Measurements from ENCODE around the gene LRCOL1. TPM values are rescaled to one million over a fixed set of nuclear protein-coding genes. Genes with fewer than 3 reads are reported as not detected.
A peak's percentile ranks its signal among the peaks of the same experiment; 100 is the strongest.

LRCOL1 gene
- total and polyA plus RNA-seq, 3 experiments from 2014 or later: not detected

DNA sequence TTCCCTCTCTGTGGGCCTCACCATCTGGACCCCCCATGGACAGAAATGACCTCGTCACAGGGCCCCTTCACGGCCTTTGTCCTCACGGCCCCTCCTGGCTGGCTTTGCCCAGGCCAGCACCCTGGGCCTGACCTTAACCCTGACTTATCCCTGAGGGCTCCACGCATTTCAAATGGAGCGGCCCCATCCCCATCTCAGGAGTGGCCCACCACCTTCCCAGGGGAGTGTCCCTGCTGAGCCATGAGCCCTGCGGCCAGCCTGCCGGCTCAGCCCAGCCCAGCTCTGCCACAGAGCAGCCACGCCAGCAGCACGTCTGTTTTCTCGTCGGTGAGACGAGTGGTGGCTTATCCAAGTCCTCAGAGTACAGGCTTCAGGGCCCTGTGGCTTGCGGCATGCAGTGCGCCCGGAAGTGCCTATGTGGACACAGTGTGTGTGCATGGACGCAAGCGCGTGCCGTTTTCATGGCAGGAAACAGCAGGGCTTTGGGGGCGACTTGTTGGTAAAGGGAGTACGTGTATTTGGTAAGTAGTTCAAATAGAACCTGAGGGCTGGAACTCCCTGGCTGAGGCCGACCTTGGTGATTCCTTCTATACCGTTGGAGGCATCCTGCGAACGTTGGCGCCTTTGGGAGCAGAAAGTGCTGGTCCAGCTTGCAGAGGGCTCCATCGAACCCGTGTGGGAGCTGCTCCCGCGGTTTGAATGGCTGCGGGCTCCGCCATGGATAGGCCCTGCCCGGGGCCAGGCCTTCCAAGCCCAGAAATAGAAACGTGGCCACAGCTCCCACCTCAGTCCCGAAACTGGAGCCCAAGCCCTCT is 52.1 kb downstream of the LRCOL1 start:
- peaks cover 0 to 15% (median 6%) of the 10 kb centered on the region in 3 donors for H3K36me3 Mint-ChIP-seq
- no peak for DNase-seq
- Histone ChIP-seq H3K4me3 (ENCODE audit: low read length) (no peak overlapping the region), H3K4me1 (ENCODE audit: insufficient read depth, low read length) (peaks cover 26% of the 10 kb centered on the region), H3K36me3 (ENCODE audit: insufficient read depth, low read length) (no peaks in the 10 kb centered on the region), H3K27ac (ENCODE audit: low read depth, low read length) (no peak overlapping the region), H3K9me3 (ENCODE audit: low read length) (no peaks in the 10 kb centered on the region), H3K27me3 (ENCODE audit: insufficient read depth, low read length, poor library complexity, severe bottlenecking) (no peaks in the 10 kb centered on the region)
- H3K27ac Mint-ChIP-seq: peak overlapping the region in 1 of 8 donors; percentile 33
- H3K4me3 Mint-ChIP-seq: peak overlapping the region; percentile 37 to 87 (median 60)
- peaks cover 8 to 30% (median 11%) of the 10 kb centered on the region in 3 donors for H3K4me1 Mint-ChIP-seq
- ChIA-PET POLR2A (no interaction called here), CTCF (no interaction called here)
- H3K9me3 Mint-ChIP-seq: no peaks in the 10 kb centered on the region
- H3K27me3 Mint-ChIP-seq: peaks cover 8 to 16% of the 10 kb centered on the region in 2 donors

GRCh38 chr12:132557291-132558015 is 52.9 kb downstream of the LRCOL1 start:
- CTCF ChIA-PET: no interaction called here
- peaks cover 26% of the 10 kb centered on the region for H3K4me1 ChIP-seq (ENCODE audit: insufficient read depth, low read length)
- POLR2A ChIA-PET: no interaction called here
- Mint-ChIP-seq H3K4me3 (no peak overlapping the region), H3K27ac (no peak overlapping the region), H3K36me3 (peaks cover 0 to 17% (median 6%) of the 10 kb centered on the region in 3 donors), H3K4me1 (peaks cover 8 to 30% (median 11%) of the 10 kb centered on the region in 3 donors), H3K9me3 (no peaks in the 10 kb centered on the region), H3K27me3 (peaks cover 8 to 16% of the 10 kb centered on the region in 2 donors)
- no peak for DNase-seq
- H3K27ac ChIP-seq (ENCODE audit: low read depth, low read length): no peak overlapping the region
- H3K9me3 ChIP-seq (ENCODE audit: low read length): no peaks in the 10 kb centered on the region
- H3K27me3 ChIP-seq (ENCODE audit: insufficient read depth, low read length, poor library complexity, severe bottlenecking): no peaks in the 10 kb centered on the region
- no peak overlapping the region for H3K4me3 ChIP-seq (ENCODE audit: low read length)
- no peaks in the 10 kb centered on the region for H3K36me3 ChIP-seq (ENCODE audit: insufficient read depth, low read length)

DNA sequence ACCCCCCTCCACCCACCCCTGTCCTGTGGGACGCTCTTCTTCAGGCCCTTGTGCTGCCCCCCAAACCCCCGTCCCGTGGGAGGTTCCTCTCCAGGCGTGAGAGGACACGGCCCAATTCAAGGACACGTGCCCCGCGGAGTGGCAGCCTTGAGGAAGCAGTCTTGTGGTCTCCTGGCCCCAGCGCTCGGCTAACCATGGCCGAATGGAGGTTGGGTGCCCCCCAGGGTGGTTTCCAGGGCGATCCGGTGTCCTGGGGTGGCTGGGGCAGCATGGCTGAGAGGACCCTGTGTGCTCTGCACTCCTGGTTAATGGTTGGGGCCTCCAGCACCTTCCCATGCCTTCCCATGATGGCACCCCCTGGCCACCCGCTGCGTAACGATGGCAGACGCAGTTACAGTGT is 53.6 kb downstream of the LRCOL1 start:
- Histone ChIP-seq H3K36me3 (ENCODE audit: insufficient read depth, low read length) (no peaks in the 10 kb centered on the region), H3K4me3 (ENCODE audit: low read length) (no peak overlapping the region), H3K9me3 (ENCODE audit: low read length) (no peaks in the 10 kb centered on the region), H3K4me1 (ENCODE audit: insufficient read depth, low read length) (peaks cover 26% of the 10 kb centered on the region), H3K27ac (ENCODE audit: low read depth, low read length) (no peak overlapping the region), H3K27me3 (ENCODE audit: insufficient read depth, low read length, poor library complexity, severe bottlenecking) (no peaks in the 10 kb centered on the region)
- CTCF ChIA-PET: no interaction called here
- Mint-ChIP-seq H3K27ac (no peak overlapping the region), H3K4me3 (peak overlapping the region in 1 of 7 donors; percentile 66), H3K4me1 (peaks cover 8 to 30% (median 11%) of the 10 kb centered on the region in 3 donors), H3K27me3 (peaks cover 8 to 16% of the 10 kb centered on the region in 2 donors), H3K9me3 (no peaks in the 10 kb centered on the region), H3K36me3 (peaks cover 0 to 23% (median 6%) of the 10 kb centered on the region in 3 donors)
- POLR2A ChIA-PET: no interaction called here
- DNase-seq: no peak

DNA sequence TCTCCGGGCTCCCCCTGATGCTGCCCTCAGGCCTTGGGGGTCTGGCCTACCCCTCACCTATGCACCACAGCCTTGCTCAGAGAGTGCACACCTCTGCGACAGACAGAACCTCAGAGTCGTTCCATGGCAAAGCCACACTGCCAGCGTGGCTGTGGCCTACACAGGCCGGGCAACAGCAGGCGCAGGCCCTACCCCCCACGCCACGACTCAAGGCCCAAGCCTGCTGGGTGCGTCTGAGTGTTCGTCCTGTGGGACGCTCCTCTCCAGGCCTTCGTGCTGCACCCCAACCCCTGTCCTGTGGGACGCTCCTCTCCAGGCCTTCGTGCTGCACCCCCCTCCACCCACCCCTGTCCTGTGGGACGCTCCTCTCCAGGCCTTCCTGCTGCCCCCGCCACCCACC is 54.2 kb downstream of the LRCOL1 start:
- DNase-seq: no peak
- Histone ChIP-seq H3K4me3 (ENCODE audit: low read length) (no peak overlapping the region), H3K9me3 (ENCODE audit: low read length) (no peaks in the 10 kb centered on the region), H3K27me3 (ENCODE audit: insufficient read depth, low read length, poor library complexity, severe bottlenecking) (no peaks in the 10 kb centered on the region), H3K27ac (ENCODE audit: low read depth, low read length) (no peak overlapping the region), H3K4me1 (ENCODE audit: insufficient read depth, low read length) (peaks cover 21% of the 10 kb centered on the region), H3K36me3 (ENCODE audit: insufficient read depth, low read length) (no peaks in the 10 kb centered on the region)
- Mint-ChIP-seq H3K9me3 (no peaks in the 10 kb centered on the region), H3K4me3 (no peak overlapping the region), H3K4me1 (peaks cover 8 to 30% (median 11%) of the 10 kb centered on the region in 3 donors), H3K27me3 (peaks cover 8 to 16% of the 10 kb centered on the region in 2 donors), H3K27ac (no peak overlapping the region), H3K36me3 (peaks cover 0 to 24% (median 6%) of the 10 kb centered on the region in 3 donors)
- ChIA-PET CTCF (no interaction called here), POLR2A (no interaction called here)

DNA sequence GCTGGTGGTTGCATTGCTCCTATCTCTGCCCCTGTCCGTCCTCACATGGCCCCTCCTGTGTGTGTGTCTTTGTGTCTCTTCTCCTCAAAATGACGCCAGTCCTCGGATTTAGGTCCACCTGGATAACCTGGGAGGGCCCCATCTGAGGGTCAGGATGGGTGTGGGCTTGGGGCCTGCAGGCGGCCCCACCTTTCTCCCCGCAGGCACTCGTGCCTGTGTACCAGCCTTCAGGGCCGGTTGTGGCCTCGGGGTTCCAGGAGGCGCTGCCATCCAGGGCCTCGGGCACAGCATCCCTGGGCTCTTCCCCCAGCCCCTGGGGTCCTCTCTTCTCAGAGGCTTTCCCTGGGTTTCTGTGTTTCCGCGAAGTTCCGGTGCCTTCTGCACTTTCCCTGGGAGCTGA is 54.7 kb downstream of the LRCOL1 start:
- peaks cover 0 to 27% (median 6%) of the 10 kb centered on the region in 3 donors for H3K36me3 Mint-ChIP-seq
- POLR2A ChIA-PET: no interaction called here

DNA sequence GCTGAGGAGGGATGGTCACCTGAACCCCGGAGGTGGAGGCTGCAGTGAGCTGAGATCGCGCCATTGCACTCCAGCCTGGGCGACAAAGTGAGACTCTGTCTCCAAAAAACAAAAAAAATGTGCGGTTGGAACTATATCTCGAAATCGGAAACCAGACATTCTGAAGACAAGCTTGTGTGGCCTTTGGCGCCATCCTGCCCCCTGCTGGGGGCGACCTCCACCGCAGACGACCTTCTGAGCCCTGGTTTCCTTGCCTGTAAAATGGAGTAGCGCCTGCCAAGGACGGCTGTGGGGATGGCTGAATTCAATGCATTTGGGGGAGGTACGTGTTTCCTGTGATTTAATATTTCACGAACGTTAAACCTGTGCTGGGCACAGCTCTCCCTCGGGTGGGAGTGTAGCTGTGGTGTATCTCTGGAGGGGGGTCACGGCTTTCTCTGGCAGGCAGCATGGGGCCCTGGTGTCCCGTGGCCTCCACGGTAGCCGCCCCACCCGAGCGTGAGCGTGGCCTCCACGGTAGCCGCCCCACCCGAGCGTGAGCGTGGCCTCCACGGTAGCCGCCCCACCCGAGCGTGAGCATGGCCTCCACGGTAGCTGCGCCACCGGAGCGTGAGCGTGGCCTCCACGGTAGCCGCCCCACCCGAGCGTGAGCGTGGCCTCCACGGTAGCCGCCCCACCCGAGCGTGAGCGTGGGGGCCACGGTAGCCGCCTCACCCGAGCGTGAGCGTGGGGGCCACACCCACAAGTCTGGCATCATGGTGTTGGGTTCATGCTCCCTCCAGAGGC is 55.3 kb downstream of the LRCOL1 start:
- POLR2A ChIA-PET: no interaction called here
- H3K9me3 Mint-ChIP-seq: no peaks in the 10 kb centered on the region
- H3K36me3 ChIP-seq (ENCODE audit: insufficient read depth, low read length): no peaks in the 10 kb centered on the region
- CTCF ChIA-PET: no interaction called here
- peaks cover 8 to 23% (median 10%) of the 10 kb centered on the region in 3 donors for H3K4me1 Mint-ChIP-seq
- H3K4me3 Mint-ChIP-seq: no peak overlapping the region
- H3K27me3 ChIP-seq (ENCODE audit: insufficient read depth, low read length, poor library complexity, severe bottlenecking): no peaks in the 10 kb centered on the region
- H3K36me3 Mint-ChIP-seq: peaks cover 0 to 30% (median 6%) of the 10 kb centered on the region in 3 donors
- peak in 1 of 5 donors; percentile 22 for DNase-seq
- H3K9me3 ChIP-seq (ENCODE audit: low read length): no peaks in the 10 kb centered on the region
- H3K4me3 ChIP-seq (ENCODE audit: low read length): no peak overlapping the region
- H3K27me3 Mint-ChIP-seq: peaks cover 8 to 16% of the 10 kb centered on the region in 2 donors
- no peak overlapping the region for H3K27ac Mint-ChIP-seq
- peaks cover 14% of the 10 kb centered on the region for H3K4me1 ChIP-seq (ENCODE audit: insufficient read depth, low read length)
- H3K27ac ChIP-seq (ENCODE audit: low read depth, low read length): no peak overlapping the region

More for the DNA sequence above, 54.7 kb downstream of the LRCOL1 start:
- Histone ChIP-seq H3K4me1 (ENCODE audit: insufficient read depth, low read length) (peaks cover 16% of the 10 kb centered on the region), H3K36me3 (ENCODE audit: insufficient read depth, low read length) (no peaks in the 10 kb centered on the region), H3K27me3 (ENCODE audit: insufficient read depth, low read length, poor library complexity, severe bottlenecking) (no peaks in the 10 kb centered on the region), H3K4me3 (ENCODE audit: low read length) (no peak overlapping the region), H3K9me3 (ENCODE audit: low read length) (no peaks in the 10 kb centered on the region), H3K27ac (ENCODE audit: low read depth, low read length) (no peak overlapping the region)
- Mint-ChIP-seq H3K27ac (no peak overlapping the region), H3K27me3 (peaks cover 8 to 16% of the 10 kb centered on the region in 2 donors), H3K9me3 (no peaks in the 10 kb centered on the region), H3K4me1 (peaks cover 8 to 24% (median 11%) of the 10 kb centered on the region in 3 donors), H3K4me3 (no peak overlapping the region)
- CTCF ChIA-PET: no interaction called here
- DNase-seq: no peak
